Measurements from ENCODE around the gene MED26.

The MED26 gene

GRCh38 chr19:16575861-16576689, 51.9 kb downstream of the MED26 start:
- H3K4me3 ChIP-seq (replicated peaks in 1 of 2; ENCODE audit: low read depth in 2 of 2, low read length in 2 of 2), result no peak overlapping the region
- TF ChIP-seq CTCF (IDR thresholded peaks at IDR 0.05; ENCODE audit: low read depth, low read length), result no peak
- no peak for DNase-seq (ENCODE audit: low read depth in 2 of 2)

DNA sequence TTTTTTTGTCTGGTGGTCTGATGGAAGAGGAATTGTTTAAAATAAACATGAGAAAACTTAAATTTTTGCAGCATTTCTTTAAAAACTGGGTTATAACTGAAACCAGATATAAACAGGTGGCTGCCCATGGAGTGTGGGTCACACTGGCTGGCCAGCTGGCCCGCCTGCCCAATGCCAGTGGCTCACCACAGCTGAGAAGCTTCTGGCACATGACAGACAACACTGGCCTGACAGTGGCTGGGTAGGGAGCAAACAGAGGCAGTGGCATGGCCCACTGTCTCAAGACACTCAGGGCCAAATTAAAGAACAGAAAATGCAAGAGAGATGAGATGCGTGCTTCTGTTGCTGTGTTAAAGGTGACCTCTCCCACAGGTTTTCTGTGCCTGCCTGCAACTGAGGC, 52.7 kb downstream of the MED26 start:
- TF ChIP-seq CTCF (IDR thresholded peaks at IDR 0.05; ENCODE audit: low read depth, low read length), result no peak
- H3K4me3 ChIP-seq (replicated peaks in 1 of 2; ENCODE audit: low read depth in 2 of 2, low read length in 2 of 2), result no peak overlapping the region
- DNase-seq (ENCODE audit: low read depth in 2 of 2), result no peak

GRCh38 chr19:16573925-16574324, 54.1 kb downstream of the MED26 start:
- DNase-seq (ENCODE audit: low read depth in 2 of 2), result no peak
- H3K4me3 ChIP-seq (replicated peaks in 1 of 2; ENCODE audit: low read depth in 2 of 2, low read length in 2 of 2), result peak overlapping the region in 1 of 2 donors; percentile 97
- no peak for TF ChIP-seq CTCF (IDR thresholded peaks at IDR 0.05; ENCODE audit: low read depth, low read length)

DNA sequence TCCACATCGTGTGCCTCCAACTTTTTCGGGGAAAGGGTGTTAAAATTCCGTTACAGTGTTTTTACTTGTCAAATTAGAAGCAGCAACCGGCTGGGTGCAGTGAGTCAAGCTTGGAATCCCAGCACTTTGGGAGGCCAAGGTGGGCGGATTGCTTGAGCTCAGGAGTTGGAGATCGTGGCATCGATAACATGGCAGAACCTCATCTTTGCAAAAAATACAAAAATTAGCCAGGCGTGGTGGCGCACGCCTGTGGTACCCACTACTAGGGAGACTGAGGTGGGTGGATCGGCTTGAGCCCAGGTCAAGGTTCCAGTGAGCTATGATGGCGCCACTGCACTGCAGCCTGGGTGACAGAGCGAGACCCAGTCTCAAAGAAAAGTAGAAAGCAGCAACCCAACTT, 54.7 kb downstream of the MED26 start:
- no peak for TF ChIP-seq CTCF (IDR thresholded peaks at IDR 0.05; ENCODE audit: low read depth, low read length)
- DNase-seq (ENCODE audit: low read depth in 2 of 2), result no peak
- peak overlapping the region; percentile 95 to 97 for H3K4me3 ChIP-seq (replicated peaks in 1 of 2; ENCODE audit: low read depth in 2 of 2, low read length in 2 of 2)

DNA sequence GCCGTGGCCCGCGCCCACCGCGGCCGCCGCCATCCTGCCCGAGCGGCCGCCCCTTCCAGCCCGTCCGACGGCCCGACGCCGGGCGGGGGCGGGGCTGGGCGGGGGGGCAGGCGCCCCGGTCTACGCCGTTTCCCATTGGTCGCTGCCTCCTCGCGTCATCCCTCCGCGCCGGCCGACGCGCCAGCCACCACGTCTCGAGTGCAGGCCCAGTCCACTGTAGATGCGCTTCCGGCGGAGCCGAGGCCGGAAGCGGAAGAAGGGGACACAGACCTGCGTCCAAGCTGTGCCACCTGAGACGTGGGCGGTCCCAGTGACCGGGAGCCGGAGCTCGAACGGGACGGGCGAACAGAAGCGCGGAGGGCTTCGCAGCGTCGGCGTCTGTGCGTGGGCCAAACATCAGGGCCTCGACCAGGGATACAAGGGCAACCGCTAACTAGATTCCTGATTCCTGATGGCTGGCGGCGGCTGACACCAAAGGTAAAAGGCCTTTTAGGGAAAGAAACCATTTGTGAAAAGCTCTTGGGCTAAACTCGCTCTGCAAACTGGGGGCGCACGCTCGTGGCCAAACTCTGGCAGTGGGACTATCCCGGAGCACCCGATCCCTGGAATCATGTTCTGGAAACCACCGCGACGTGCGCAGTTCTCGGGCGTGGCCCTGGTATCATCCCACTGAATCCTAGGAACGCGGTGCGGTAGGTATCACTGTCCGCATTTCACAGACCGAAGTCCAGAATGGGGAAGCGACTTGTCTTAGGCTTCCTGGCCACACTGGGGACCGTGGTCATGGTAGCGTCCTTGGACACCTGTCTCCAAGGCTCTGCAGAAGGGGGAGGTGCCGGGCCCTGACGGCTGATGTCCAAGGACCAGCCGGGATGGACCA, 55.4 kb downstream of the MED26 start, which contains the start of gene SLC35E1:
SLC35E1 (minus strand) TSS at position 84 of the 880 bp plus-strand sequence; CDS start at position 33, 51 bp downstream.
- peak within 1 kb of the TSS; percentile 95 to 97 for H3K4me3 ChIP-seq (replicated peaks in 1 of 2; ENCODE audit: low read depth in 2 of 2, low read length in 2 of 2)
- peak; percentile 94 to 95 for DNase-seq (ENCODE audit: low read depth in 2 of 2)
- TF ChIP-seq CTCF (IDR thresholded peaks at IDR 0.05; ENCODE audit: low read depth, low read length), result no peak

DNA sequence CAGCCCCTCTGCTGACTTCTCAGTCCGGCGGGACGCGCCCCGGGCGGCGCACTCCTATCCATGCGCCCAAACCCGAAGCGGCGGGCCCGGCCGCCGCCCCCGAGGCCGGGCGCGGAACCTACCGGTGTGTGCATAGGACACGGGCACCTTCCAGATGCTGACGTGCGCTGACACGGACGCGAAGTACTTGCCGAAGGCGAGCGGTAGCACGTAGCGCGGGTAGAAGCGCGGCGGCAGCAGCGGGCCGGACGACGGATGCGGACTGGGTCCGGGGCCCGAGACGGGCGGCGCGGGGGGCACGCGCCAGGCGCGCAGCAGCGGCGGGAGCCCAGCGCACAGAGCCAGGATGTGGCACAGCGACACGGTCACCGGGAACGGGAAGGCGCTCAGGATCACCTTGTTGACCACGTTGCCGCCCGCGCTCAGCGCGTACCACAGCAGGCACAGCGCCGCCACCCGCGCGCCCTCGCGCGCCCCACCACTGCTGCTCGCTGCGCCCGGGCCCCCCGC, 56.1 kb downstream of the MED26 start:
- peak in 1 of 2 donors; percentile 31 for DNase-seq (ENCODE audit: low read depth in 2 of 2)
- no peak for TF ChIP-seq CTCF (IDR thresholded peaks at IDR 0.05; ENCODE audit: low read depth, low read length)
- H3K4me3 ChIP-seq (replicated peaks in 1 of 2; ENCODE audit: low read depth in 2 of 2, low read length in 2 of 2), result peak overlapping the region; percentile 61 to 79

Measured in cardiac fibroblast (primary cell).